ENCODE measurements around the gene ING3. TPM values are rescaled to one million over a fixed set of nuclear protein-coding genes. Genes with fewer than 3 reads are reported as not detected.
"Not testable (repeated sequence)": the region's sequence is repeated elsewhere in the genome, so short reads cannot be mapped to it uniquely, and the experiment has no call there.

Gene ING3
- total RNA-seq, 1 experiment from 2014 or later: 28.7 TPM

DNA sequence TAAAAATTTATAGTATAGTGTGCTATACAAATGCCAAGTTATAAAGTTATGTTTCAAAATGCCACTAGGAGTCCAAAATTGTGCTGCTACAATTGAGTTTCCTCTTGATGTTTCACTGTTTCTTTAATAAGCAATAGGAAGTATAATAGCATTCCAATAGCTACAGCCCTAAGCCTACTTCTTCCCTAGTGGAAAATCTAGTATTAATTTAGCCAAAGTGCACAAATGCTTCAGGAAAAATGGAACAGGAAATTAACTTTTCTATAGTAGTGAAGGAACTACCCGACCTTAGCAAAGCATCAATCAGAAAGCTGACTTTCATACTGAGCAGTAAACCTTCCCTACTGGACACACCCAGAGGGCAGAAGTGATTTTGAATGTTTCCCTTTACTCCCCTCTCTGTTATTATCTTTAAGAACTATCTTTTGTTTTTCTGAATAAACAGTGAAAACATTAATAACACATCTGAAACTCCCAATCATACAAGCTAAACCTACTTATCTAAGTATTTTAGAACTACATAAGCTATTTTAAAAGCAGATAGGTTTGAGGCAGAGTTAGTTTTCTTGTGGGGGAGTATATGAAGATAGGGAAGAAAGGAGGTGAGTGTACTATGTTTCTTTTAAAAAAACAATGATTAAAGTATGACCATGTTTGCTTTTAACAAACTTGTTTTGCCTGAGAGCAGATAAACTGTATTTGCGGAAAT is 51.6 kb downstream of the ING3 start:
- DNase-seq (ENCODE audit: low read depth): no peak

DNA sequence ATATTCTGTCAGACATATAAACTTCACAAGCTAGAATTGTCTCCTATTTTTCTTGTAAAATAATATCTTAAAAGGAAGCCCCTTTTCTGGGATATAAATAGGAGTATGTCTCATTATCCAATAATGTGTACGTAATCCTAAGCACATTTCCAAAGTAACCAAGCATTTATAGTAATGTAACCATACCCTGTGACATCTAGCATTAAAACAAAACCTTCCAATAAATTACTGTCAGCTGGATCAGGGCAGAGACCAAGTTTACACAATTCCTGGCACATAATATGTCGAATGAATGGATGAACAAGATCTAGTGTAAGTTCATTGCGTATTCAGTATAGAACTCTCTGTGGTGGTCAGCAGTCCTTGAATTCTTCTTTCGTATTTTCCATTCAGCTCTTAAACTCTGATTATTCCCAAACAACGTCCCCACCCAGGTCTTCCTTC is 52.2 kb downstream of the ING3 start:
- DNase-seq (ENCODE audit: low read depth): no peak

DNA sequence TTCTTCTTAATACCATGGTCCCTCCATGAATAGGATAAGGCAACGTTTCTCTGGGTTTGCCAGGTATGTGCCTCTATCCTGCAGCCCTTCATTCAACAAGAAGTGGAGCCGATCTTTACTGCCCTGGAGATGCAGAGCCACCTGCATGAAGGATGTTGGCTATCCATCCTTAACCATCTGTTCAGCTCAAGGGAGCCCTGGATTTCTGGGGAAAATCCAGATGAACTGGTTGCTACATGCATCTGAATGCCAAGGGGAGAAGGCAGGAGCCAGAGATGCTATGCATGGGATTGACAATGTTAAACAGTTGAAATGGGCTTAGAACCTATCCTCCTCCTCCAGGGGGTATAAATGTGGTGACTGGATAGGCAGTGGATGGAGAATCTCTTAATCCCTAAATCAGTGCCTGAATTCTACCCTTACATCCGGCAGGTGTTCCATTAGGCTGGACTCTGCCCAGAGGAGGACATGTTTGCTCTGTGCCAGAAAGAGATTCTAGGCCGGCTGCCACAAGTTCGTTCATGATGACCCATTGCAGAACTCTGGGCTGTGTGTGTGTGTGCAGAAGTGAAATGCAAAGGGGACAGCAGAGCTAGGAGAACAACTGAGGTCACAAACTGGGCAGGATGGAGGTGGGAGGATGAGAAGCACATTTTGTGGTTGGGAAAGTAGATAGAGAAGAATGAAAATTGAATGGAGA is 53.6 kb downstream of the ING3 start:
- no peak for DNase-seq (ENCODE audit: low read depth)

DNA sequence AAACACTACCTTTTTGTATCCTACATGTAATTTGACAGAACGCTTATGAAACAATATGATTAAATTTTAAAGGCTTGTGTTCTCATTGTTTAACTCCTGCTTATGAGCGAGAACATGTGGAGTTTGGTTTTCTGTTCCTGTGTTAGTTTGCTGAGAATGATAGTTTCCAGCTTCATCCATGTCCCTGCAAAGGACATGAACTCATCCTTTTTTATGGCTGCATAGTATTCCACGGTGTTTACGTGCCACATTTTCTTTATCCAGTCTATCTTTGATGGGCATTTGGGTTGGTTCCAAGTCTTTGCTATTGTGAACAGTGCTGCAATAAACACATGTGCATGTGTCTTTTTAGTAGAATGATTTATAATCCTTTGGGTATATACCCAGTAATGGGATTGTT is 54.5 kb downstream of the ING3 start:
- DNase-seq (ENCODE audit: low read depth): not testable (repeated sequence)

DNA sequence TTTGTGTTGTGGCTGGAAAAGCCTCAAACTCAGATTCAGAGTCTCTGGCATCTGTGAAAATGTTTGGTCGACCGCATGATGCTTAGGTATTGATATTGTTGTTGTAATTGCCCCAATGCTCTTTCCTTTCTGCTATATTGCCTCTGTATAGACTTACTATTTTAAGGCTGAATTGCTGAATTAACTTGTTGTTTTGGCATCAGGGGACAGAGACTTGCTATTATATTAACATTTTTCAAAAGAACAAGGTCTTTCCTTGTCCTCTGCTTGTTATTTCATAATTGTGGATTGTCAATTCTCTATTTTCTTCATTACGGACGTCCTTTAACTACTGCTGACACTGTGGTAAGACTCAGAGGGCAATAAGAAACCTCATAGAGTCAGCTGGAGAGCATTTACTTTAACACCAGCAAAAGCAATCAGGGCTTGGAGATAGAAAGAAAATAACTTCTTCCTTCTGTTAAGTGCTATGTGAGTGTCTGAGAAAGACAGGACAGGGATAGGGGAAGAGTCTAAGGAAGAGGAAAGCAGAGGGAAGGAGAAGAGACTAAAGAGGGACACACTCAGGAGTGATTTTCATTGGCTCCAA is 55.5 kb downstream of the ING3 start:
- no peak for DNase-seq (ENCODE audit: low read depth)

DNA sequence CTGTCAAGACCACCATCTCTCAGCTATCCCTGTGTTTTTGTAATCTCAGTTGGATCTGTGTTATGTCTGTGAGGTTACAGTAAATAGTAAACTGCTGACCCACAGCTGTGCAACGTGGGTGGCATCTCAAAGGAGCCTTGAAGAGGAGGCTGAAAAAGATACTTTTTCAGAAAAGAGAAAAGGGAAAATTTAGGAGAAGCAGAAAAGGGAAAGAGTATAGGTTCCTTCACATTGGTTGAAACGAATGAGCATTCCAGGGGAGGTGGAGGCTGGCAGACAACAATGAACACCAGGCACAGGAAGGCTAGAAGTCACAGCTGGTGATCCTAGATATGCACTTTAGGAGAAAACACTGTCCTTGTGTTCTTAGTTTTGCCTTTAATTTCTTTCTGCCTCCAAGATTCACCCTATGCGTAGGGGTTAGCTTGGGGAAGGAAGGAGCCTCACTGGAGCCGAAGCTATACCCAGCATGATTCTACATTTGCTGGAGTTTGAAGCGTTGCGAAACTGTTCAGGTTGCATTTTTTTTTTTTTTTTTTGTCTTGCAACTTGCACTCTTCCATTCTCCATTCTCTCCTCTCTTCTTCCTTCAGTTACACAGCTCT is 56.2 kb downstream of the ING3 start:
- no peak for DNase-seq (ENCODE audit: low read depth)

DNA sequence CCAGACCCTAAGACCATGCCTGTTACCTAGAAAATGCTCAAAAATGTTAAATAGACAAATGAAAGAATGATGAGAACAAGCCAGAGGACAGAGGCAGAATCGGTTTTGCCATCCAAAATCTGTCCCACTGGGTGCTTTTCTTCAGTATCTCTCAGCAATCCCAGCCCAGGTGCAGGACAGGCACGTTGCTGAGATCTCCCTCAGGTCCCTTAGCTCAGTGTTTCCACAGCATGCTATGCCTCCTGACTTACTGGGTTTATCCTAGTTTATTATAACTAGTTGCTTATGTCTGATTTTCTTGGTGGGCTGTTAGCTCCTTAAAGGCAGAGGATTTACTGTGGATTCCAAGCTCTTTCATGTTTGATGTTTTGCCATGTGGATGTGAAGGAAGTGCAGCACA is 58.2 kb downstream of the ING3 start:
- no peak for DNase-seq (ENCODE audit: low read depth)

DNA sequence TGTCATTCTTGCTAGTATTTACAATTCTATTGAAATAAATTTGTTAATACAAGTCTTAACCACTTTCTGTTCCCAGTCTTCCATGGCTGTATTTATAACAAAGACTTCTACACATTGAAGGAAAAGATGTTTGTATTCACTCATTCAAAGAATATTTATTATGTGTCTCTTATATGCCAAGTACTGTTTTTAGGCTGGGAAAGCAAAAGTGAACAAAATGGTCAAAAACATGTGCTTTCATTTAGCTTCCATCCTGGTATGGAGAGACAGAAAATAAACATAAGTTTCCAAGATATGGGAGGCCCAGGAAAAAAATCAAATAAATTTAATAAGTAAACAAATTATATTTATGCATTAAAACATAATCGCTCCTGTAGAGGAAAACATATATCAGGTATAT is 60.8 kb downstream of the ING3 start:
- no peak for DNase-seq (ENCODE audit: low read depth)

DNA sequence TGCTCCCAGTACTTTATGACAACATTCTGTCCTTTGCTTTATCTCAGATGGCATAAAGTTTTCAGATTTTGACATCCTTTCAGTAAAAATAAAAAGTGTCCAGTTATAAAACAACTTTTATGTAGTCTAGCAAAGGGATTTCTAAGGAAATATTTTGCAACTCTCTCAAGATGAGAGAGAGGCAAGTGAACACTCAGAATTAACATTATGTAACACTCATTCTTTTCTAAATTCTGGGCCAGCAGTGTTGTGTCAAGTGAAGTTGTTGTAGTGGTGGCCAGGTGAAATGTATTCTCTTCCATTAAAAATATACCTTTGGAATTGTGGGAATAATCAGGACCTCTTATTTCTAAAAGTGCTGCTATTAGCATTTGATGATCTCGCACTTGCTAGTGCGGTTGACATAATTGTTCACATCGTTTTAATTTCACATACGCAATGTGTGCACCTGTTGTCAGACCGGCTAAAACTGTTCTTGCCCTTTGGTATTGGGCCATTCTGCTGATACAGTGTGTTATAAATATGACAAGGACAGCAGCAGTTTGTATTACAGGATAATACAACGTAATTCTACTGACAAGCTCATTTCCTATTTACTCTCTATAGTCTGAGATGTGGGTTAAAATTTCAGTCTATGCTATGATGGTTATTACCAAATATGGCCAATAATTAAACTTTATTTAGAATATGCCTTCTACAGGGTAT is 61.7 kb downstream of the ING3 start:
- no peak for DNase-seq (ENCODE audit: low read depth)

DNA sequence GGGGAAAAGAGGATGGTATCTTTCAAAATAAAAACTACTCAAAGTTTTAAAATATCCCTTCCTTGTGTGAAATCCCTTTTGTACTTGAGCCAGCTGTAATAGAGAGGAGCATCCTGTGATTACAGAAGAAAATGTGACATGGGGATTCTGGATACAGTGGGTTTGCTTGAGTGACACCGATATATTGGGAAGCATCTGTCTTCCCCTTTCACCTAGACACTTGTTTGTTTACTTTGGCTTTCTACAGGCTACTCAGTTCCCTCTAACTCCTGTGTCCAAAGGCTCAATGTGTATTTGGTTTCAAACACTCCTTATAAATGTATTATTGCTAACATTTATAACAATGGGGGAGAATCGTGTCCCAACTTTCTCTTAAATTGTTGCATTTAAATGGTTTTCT is 62.3 kb downstream of the ING3 start:
- no peak for DNase-seq (ENCODE audit: low read depth)

DNA sequence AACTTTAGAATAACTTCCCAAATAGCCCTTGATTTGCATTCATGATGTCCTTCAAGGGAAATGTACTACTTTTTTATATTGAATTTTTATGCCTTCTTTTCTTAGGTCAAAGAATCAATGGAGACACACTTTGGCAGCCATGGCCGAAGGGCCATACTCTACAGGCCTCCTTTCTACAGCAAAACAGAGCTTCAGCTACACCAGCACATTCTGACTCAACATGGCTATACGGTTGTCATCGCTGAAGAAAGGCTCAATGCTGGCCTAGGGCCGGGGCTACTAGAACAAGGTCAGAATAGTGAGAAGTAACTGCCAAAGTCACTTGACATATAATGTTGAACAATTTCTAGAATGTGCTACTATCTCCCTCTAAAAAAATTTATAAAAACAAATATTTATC is 65.0 kb downstream of the ING3 start:
- DNase-seq (ENCODE audit: low read depth): no peak

DNA sequence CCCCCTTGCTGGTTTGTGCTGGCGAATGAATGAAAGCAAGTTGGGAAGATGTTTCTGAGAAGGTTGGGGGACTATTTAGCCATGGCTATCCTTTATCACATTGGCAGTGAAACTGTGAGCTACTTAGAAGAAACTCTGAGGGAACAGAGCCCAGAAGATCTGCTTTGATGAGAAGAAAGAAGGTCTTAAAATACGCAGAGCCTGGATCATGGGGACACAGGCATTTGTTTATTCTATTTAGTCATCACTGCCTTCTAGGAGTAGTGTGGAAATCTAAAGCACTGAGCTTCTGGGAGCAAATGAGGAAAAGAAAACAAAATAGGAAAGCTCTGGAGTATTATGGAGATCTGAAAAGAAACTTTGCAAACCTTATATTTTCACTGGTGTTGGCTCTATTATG is 66.4 kb downstream of the ING3 start:
- DNase-seq (ENCODE audit: low read depth): peak; percentile 38

DNA sequence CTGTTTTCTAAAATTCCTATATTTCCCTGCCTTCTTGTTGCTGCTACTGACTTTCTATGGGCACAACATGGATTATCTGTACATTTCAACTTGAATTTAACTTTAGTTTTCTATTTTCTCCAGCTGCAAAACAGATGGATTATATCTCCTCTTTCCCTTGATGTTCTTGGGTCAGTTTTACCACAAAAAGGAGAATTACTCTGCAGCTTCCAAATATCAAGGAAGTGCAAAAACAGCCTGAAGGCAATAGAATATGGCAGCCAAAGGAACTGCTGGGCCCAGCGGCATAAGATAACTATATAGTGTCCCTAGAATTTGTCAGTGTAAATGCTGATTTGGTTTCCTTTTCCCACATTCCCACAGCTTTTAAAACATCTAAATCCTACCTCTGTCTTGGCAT is 67.0 kb downstream of the ING3 start:
- DNase-seq (ENCODE audit: low read depth): peak; percentile 77

DNA sequence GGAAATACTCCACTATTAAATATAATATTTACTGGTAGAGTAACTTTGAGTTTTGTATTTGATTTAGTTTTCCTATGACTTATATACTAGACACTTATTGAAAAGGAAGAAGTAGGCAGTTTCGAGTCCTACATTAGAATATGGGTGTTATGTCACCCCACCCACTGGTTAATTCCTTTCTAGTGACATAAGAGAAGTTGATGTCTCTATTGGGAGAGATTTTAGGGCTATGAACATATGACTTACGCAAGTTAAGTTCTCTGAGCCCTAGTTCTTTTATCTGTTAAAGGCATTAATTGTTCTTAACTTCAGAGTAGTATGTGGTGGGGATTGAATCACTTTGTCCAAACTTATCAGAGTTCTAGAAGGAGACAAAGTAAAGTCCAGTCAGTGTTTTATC is 68.4 kb downstream of the ING3 start:
- no peak for DNase-seq (ENCODE audit: low read depth)

DNA sequence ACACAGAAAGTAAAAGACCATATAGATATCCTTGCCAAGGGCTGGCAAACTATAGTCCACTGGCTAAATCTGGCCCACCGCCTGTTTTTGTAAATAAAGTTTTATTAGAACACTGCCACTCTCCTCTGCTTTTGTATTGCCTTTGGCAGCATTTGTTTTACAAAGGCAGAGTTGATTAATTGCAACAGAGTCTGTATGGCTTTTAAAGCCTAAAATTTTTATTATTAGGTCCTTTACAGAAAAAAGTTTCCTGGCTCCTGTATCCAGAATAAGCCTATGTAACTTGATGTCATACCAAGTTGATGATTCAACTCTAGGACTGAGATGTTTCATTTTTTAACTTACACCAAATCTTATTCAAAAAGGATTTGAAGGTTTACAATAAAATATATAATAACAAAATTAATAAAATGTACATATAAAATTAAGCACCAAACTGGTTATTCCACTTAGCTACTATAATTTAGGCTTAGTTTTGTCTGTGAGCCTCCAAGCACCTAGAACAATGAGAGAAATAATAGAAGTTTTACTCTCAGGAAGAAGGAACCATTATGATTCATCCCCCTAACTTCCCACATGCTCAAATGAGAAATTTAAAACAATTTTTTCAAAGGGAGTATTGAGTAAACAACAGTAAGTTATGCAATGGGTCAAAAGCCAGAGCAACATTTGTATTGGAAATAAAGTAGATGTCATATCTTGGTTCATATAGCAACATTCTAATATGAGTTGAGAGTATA is 69.8 kb downstream of the ING3 start:
- DNase-seq (ENCODE audit: low read depth): peak; percentile 54

DNA sequence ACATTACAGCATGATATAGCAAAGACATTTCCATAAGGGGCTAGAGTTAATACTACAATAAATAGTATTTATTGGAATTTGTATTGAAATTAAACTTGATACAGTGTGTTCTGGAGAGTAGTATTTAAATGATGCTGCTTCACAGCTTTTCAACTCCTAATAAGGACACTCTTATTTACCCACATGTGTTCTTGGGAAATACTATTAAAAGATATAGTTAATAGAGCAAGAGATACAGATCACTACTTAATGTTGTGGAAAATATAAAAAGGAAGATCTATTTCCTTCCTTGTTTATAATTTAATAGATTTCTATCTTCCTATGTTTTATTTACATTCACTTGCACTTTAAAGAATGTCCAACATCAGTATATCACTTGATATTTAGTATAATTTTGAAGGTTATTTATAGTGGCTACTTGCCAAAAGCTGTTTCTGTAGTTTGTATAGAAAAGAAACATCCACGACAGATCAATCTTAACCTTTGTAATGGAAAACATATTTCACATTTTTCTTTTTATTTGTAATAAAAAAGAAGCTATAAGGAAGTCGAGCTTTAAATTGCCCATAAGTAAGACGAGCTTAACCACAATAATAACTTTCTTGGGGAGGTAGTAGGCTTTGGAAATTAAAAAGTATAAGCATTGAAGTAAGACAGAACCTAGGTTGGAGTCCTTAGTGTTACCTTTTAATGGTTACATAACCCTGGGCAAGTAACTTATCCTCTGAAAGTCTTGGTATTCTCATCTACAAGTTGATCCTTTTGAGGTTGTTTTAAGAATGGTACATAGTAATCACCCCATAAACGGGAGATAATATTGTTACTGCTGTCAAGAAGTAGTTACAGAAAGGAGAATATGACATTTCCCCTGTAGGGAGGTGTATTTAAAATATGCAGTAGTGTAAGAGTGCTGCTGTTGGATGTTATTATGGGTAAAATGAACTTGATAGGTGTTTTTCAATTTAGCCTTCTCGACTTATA is 70.7 kb downstream of the ING3 start:
- no peak for DNase-seq (ENCODE audit: low read depth)

DNA sequence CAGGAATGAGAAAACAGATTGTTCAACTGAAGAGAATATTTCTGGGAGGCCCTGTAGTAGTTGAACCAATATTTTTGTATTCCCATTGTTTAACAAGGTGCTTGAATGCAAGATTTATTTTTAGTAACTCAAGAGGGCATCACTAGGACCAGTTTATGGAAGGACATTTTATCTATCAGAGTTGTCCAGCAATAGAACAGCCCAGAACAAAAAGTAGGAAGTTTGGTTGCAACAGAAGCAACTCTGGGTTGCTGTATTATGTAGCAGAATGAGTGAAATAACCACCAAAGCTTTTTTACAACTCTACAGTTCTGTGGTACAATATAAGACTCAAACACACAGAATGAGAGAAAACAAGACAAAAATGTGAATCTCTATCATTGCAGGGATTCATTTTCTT is 72.6 kb downstream of the ING3 start:
- no peak for DNase-seq (ENCODE audit: low read depth)

DNA sequence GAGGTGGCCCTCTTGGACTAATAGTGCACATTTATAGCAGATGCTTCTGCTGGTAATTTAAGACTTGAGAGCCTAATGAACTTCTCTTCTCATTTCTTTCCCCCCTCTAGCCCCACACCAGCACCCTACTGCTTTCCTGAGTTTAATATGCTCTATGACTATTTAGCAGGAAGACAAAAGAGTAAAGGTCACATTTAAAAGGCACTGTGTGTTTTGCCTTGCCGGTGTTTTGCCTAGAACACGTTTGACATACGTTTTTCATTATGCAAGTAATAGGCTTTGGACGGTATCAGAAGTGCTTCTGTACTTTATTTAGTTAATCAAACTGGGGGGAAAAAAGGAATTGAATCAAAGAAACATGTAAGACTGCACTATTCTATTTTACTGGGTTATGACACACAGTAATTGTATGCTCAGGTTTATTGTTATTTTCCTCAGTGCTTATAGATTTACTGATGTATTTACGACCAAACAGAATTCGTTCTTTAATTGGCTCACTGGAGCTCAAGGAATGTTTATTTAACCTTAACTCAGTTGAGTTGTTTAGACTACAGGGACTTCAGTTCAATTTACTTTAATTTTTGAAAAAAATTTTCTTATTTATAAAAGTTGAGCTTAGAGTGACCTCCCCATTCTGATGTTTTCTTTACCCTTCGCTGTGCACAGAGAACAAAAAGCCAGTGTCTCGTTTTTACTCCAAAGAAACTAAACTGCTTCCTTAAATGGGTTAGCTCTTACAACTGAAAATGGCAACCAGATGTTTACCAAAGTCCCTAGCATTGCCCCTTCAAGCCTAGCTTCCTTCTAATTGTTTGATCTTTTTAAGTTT is 73.3 kb downstream of the ING3 start:
- DNase-seq (ENCODE audit: low read depth): peak; percentile 62

DNA sequence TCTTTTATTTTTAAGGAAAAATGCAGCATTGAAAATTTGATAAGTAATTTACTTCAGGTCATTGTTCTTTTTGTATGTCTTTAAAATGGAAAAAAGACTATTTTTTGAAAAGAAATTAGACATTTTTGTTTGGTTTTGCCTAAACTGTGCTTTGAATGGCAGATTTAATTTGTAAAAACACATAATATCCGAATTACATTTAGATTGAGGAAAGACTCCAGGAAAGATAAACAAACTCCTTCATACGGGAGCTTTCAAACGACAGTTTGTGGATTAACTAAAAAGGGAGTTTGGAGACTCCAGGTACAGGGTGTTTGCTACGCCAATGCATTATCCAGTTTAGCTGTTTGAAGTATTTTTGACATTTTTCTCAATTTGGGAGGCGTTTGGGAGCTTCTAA is 74.0 kb downstream of the ING3 start:
- no peak for DNase-seq (ENCODE audit: low read depth)
